ENCODE measurements around the gene SLU7. TPM values are rescaled to one million over a fixed set of nuclear protein-coding genes. Genes with fewer than 3 reads are reported as not detected.

Gene SLU7
- total RNA-seq, 1 experiment from 2014 or later = 33.3 TPM

GRCh38 chr5:160445751-160446150, 26.9 kb upstream of the SLU7 start:
- Histone ChIP-seq H4K5ac (ENCODE audit: insufficient read length, low read depth, low read length) (no peak overlapping the region), H3K4me2 (ENCODE audit: insufficient read depth, insufficient read length, low read length) (no peak overlapping the region), H3K9ac (ENCODE audit: extremely low read depth, insufficient read length, low read length) (no peak overlapping the region), H3K27ac (ENCODE audit: insufficient read length, low read depth, low read length) (no peak overlapping the region), H3K27me3 (ENCODE audit: insufficient read depth, low read length) (no peaks in the 10 kb centered on the region), H2BK5ac (ENCODE audit: insufficient read length, low read length) (no peak overlapping the region), H3K18ac (ENCODE audit: insufficient read length, low read depth, low read length) (no peak overlapping the region), H3K56ac (ENCODE audit: insufficient read length, low read depth, low read length) (no peak overlapping the region), H3K79me2 (ENCODE audit: insufficient read depth, low read length) (no peaks in the 10 kb centered on the region), H3K23me2 (ENCODE audit: insufficient read length, low read depth, low read length, poor library complexity, severe bottlenecking) (no peaks in the 10 kb centered on the region), H2AK5ac (ENCODE audit: insufficient read length, low read length) (no peak overlapping the region), H3K23ac (ENCODE audit: insufficient read length, low read depth, low read length) (no peak overlapping the region), H2BK20ac (ENCODE audit: low read depth, low read length, poor library complexity, severe bottlenecking) (no peak overlapping the region), H3K4me1 (ENCODE audit: insufficient read depth, low read length) (no peaks in the 10 kb centered on the region; the same call in 1 of the 2 replicates), H4K20me1 (ENCODE audit: control insufficient read depth, insufficient read depth, insufficient read length) (no peaks in the 10 kb centered on the region), H3K4ac (ENCODE audit: low read depth, low read length) (no peak overlapping the region), H2BK12ac (ENCODE audit: insufficient read length, low read depth, low read length) (no peak overlapping the region), H3K9me3 (ENCODE audit: control insufficient read depth, low read depth, low read length) (no peaks in the 10 kb centered on the region), H3T11ph (ENCODE audit: low read length) (no peak overlapping the region), H4K8ac (replicated peaks; ENCODE audit: insufficient read length, low read depth, low read length) (no peak overlapping the region), H2BK120ac (ENCODE audit: low read depth, low read length, poor library complexity, severe bottlenecking) (no peak overlapping the region), H3K79me1 (ENCODE audit: insufficient read depth, low read depth, low read length, poor library complexity, severe bottlenecking) (no peaks in the 10 kb centered on the region), H4K91ac (ENCODE audit: insufficient read length, low read depth, low read length) (no peak overlapping the region), H2AFZ (ENCODE audit: low read length) (no peak overlapping the region), H3K14ac (ENCODE audit: insufficient read depth, low read length) (no peak overlapping the region), H2BK15ac (ENCODE audit: low read depth, low read length) (no peak overlapping the region)
- TF ChIP-seq CTCF (conservative IDR thresholded peaks at IDR 0.05) = no peak
- Mint-ChIP-seq H3K4me3 (no peak overlapping the region), H3K9me3 (peaks cover 2 to 6% of the 10 kb centered on the region in 2 experiments; a peak in 4 of 5 replicates), H3K27me3 (ENCODE audit: low read depth) (peaks cover 2% of the 10 kb centered on the region; the same call in 1 of the 2 replicates), H3K4me1 (peaks cover 12% of the 10 kb centered on the region in 2 experiments), H3K27ac (no peak overlapping the region), H3K36me3 (ENCODE audit: insufficient read depth in 1 of 3, low read depth in 3 of 3) (peaks cover 0 to 4% (median 0%) of the 10 kb centered on the region in 3 experiments; a peak in 3 of 7 replicates)
- DNase-seq = no peak

Data from H9 (cell line).